ENCODE data around the gene SOCS3.

Gene SOCS3

GRCh38 chr17:78306913-78307312 is 53.0 kb downstream of the SOCS3 start:
- DNase-seq (ENCODE audit: low spot score) = no peak
- TF ChIP-seq CTCF (IDR thresholded peaks at IDR 0.05; ENCODE audit: extremely low read depth, missing control alignments) = no peak

All from GM20000 (cell line).